Panc1 (cell line): ENCODE data around the gene CWC25.

Experiments
- POLR2AphosphoS5 ChIP-seq: IDR thresholded peaks from 2 replicates; pipeline ENCODE4 v1.6.1; 2012; ENCODE audit warnings: mild to moderate bottlenecking, low read depth, low read length, moderate library complexity
- TCF7L2 ChIP-seq: IDR thresholded peaks from 2 replicates; pipeline ENCODE4 v1.6.1; 2011; ENCODE audit warnings: mild to moderate bottlenecking, low read depth, low read length, inconsistent platforms
- TF ChIP-seq, protein P1 (sequence below): fragments of 450-650 bp; IDR thresholded peaks from 2 replicates; pipeline ENCODE4 v1.5.1; 2017; ENCODE audit warnings: mild to moderate bottlenecking
- TF ChIP-seq, protein P2 (sequence below), 2 experiments: IDR thresholded peaks; 2 replicates each; pipeline ENCODE4 v1.6.1; 2011 to 2012; ENCODE audit warnings: low read depth in 2 of 2, control low read depth in 1 of 2, low read length in 1 of 2, mild to moderate bottlenecking in 1 of 2, moderate library complexity in 1 of 2; ENCODE audit not compliant: insufficient read depth in 1 of 2

DNA sequence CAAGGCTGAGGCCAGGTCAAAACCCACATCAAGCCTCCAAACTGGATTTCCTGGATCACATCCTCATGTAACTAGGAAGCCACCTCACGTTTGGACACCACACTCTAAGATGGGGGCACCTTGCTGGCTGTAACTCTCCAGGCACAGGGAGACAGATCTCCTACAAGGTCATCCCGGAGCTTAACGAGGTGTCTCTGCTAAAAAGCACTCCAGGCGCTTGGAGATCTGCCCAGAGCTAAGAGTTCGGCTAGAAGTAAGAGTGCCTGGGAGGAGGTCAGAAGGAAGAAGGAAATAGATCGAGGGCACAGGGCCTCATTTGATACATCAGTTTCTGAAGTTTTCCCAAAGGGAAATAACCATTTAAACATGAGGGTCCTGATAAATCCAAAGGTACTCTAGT is 56.7 kb downstream of the CWC25 start:
- TF ChIP-seq, protein P1, sequence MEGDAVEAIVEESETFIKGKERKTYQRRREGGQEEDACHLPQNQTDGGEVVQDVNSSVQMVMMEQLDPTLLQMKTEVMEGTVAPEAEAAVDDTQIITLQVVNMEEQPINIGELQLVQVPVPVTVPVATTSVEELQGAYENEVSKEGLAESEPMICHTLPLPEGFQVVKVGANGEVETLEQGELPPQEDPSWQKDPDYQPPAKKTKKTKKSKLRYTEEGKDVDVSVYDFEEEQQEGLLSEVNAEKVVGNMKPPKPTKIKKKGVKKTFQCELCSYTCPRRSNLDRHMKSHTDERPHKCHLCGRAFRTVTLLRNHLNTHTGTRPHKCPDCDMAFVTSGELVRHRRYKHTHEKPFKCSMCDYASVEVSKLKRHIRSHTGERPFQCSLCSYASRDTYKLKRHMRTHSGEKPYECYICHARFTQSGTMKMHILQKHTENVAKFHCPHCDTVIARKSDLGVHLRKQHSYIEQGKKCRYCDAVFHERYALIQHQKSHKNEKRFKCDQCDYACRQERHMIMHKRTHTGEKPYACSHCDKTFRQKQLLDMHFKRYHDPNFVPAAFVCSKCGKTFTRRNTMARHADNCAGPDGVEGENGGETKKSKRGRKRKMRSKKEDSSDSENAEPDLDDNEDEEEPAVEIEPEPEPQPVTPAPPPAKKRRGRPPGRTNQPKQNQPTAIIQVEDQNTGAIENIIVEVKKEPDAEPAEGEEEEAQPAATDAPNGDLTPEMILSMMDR: no peak
- TF ChIP-seq POLR2AphosphoS5 (no peak), TCF7L2 (no peak)
- TF ChIP-seq, protein P2, sequence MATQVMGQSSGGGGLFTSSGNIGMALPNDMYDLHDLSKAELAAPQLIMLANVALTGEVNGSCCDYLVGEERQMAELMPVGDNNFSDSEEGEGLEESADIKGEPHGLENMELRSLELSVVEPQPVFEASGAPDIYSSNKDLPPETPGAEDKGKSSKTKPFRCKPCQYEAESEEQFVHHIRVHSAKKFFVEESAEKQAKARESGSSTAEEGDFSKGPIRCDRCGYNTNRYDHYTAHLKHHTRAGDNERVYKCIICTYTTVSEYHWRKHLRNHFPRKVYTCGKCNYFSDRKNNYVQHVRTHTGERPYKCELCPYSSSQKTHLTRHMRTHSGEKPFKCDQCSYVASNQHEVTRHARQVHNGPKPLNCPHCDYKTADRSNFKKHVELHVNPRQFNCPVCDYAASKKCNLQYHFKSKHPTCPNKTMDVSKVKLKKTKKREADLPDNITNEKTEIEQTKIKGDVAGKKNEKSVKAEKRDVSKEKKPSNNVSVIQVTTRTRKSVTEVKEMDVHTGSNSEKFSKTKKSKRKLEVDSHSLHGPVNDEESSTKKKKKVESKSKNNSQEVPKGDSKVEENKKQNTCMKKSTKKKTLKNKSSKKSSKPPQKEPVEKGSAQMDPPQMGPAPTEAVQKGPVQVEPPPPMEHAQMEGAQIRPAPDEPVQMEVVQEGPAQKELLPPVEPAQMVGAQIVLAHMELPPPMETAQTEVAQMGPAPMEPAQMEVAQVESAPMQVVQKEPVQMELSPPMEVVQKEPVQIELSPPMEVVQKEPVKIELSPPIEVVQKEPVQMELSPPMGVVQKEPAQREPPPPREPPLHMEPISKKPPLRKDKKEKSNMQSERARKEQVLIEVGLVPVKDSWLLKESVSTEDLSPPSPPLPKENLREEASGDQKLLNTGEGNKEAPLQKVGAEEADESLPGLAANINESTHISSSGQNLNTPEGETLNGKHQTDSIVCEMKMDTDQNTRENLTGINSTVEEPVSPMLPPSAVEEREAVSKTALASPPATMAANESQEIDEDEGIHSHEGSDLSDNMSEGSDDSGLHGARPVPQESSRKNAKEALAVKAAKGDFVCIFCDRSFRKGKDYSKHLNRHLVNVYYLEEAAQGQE (IDR thresholded peaks at IDR 0.05; ENCODE audit: insufficient read depth in 1 of 2, low read depth in 2 of 2, low read length in 1 of 2): no peak
